GM18502 (cell line): ENCODE data around the gene ANP32D.
"Not testable (repeated sequence)": the region's sequence is repeated elsewhere in the genome, so short reads cannot be mapped to it uniquely, and the experiment has no call there.

Experiments
- ATAC-seq: cut with Tn5 transposase; IDR thresholded peaks from one replicate; pipeline ENCODE4 v1.9.1; 2021; ENCODE audit warnings: mild to moderate bottlenecking; ENCODE audit not compliant: unreplicated experiment, poor library complexity

The ANP32D gene

DNA sequence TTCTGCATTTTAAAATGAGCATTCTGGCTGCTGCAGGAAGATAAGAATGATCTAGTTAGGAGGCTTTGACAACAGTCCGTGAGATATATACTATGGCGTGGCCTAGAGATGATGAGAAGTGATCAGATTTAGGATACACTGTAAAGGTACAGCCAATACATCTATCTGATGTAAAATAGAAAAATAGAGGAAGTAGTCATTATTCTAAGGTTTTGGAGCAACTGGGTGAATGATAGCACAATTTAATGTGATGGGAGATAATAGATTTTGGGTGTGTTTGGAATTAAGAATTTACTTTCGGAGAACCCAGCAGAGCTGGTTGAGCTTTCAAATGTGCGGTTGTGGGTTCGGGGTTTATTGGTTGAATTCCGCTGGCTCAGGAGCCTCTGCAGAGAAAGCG, at the start of gene ANP32D:
Gene ANP32D, plus strand, starts transcription at position 301 of the 400 bp plus-strand sequence. CDS start 106 bp downstream, outside the sequence.
- ATAC-seq, result no peak

DNA sequence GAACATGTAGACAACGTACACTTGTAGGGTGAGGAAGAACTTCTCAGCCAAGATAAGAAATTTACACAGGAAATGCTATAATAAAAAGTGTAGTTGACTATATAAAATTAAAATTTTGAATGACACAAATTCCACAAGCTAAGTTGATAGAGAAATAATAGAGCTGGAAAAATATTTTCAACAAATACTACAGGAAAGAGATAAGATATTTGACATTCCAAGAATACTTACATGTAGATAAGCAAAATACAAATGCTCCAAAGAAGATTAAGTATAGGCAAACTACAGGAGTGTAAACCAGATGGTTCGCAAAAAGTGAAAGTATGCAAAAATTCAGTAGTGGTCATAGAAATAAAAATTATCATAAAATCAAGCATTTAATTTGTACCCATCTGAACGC, 49.2 kb upstream of the ANP32D start:
- ATAC-seq, result no peak

DNA sequence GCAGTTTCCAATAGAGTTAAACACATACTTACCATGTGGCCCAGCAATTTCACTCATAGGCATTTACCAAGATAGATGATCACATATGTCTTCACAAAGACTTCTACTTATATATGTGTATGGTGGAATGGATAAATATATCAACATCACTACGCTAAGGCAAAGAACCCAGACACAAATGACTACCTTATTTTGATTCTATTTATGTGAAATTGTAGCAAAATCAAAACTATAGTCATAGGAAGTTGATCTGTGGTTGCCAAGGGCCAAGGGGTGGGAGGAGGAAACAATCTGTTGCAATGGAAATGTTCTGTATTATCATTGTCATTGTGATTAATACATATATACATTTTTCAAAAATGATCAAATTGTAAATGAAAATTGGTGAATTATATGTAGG, 47.7 kb upstream of the ANP32D start:
- no peak for ATAC-seq

DNA sequence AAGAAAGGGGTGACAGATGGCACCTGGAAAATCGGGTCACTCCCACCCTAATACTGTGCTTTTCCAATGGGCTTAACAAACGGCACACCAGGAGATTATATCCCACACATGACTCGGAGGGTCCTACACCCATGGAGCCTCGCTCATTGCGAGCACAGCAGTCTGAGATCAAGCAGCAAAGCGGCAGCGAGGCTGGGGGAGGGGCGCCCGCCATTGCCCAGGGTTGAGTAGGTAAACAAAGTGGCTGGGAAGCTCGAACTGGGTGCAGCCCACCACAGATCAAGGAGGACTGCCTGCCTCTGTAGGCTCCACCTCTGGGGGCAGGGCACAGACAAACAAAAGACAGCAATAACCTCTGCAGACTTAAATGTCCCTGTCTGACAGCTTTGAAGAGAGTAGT, 38.3 kb upstream of the ANP32D start:
- ATAC-seq, result not testable (repeated sequence)

DNA sequence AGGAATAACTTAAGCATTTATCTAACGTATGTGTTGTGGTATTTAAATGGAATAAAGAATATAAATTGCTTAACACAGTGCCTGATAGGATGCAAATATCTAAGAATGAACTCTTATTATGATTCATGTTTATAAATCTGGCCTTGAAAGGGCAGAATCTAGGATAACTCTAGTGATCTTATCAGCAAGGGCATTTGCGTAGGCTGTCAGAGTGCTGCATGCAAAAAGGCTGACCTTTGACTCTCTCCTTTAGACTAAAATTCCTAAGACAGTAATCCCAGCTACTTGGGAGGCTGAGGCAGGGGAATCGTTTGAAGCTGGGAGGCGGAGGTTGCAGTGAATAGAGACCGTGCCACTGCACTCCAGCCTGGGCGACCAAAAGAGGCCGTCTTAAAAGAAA, 31.3 kb upstream of the ANP32D start:
- no peak for ATAC-seq

DNA sequence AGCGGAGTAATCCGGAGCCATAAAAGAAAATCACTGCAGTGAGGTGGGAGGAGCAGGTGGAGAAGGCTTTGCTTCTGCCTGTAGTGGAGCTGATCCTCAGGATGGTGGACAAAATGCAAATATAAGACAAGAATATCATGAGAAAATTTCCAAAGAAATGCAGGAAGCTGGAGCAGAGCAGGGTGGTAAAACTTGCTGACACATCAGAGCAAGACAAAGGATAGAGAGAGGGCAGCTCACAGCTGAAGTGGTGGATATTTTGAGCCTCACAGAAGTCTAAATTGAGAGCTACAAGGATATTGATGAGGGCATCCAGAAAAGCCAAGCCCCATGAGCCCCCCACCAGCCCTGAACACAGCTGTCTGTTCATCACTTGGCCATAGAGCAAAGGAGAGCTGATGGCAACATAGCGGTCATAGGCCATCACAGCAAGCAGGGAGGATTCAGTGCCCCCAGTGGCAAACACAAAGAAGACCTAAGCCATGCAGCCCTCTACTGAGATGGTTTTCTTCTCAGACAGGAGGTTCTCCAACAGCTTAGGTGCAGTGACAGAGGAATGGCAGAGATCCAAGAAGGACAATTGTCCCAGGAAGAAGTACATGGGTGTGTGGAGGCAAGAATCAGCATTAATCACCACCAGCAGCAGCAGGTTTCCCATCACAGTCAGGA, 30.0 kb upstream of the ANP32D start:
- no peak for ATAC-seq

DNA sequence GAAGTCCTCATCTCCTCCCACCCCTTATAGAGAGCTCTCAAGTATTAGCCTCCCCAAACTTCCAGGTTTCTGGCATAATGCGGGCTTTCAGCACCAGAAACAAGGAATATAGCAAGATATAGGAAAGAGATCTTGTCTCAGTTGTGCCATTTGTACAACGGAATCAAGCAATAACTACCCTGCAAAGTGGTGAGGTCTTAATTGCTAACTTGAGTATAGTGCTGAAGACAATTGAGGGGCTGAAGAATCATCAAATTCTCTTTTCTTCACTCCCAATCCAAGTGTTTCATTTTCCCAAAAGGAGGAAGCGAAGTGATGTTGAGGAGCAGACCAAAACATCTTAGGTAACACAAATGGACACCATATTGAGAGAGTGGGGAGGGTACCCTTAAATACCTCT, 26.8 kb upstream of the ANP32D start:
- ATAC-seq, result no peak

DNA sequence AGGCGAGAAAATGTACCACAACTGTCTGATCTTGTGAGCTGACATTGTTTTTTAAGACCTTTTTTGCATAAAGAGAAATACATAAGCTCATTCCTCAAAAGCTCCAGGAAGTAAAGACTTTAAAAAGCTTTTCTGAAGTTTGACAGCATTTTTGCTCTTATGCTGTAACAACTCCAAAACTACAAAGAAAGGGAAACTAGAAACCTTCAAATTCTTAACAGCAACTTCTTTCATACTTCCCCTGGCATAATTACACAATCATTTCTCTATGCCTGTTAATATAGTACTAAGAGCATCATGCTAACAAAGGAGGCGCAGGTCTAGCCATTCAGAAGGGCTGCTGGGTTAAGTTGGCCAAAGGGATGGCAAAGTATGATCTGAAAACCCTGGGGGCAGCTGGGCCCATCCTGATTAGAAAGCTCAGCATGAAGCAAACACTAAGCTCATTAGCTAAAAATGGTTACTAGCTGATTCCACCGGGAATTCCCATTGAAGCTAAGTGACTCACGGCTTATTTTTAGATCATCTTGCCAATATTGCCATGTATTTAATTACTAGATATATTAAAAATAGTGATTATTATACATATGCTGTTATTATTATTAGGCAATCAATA, 26.1 kb upstream of the ANP32D start:
- no peak for ATAC-seq

DNA sequence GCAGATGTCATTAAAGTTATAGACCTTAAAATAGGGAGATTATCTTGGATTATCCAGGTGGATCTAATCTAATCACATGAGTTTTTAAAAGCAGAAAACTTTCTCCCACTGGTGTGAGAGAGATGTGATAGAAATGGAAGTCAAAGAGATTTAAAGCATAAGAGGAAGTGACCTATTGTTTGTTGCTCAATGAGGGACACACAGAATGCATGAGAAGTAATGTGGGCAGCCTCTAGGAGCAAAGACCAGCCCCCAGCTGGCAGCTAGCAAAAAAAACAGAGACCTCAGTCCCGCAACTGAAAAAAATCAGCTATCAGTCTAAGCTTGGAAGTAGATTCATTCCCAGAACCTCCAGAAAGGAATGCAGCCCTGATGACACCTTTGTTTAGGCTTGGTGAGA, 24.6 kb upstream of the ANP32D start:
- ATAC-seq, result no peak

DNA sequence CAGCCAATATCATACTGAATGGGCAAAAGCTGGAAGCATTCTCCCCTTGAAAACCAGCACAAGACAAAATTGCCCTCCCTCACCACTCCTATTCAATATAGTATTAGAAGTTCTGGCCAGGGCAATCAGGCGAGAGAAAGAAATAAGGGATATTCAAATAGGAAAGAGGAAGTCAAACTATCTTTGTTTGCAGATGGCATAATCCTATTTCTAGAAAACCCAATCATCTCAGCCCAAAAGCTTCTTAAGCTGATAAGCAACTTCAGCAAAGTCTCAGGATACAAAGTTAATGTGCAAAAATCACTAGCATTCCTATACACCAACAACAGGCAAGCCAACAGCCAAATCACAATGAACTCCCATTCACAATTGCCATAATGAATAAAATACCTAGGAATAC, 21.0 kb upstream of the ANP32D start:
- ATAC-seq, result no peak

DNA sequence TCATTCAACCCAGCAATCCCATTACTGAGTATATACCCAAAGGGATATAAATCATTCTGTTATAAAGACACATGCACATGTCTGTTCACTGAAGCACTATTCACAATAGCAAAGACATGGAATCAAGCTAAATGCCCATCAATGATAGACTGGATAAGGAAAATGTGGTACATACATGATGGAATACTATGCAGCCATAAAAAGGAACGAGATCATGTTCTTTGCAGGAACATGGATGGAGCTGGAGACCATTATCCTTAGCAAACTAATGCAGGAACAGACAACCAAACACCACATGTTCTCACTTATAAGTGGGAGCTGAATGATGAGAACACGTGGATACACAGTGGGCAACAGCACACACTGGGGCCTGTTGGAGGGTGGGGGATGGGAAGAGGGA, 19.4 kb upstream of the ANP32D start:
- not testable (repeated sequence) for ATAC-seq

DNA sequence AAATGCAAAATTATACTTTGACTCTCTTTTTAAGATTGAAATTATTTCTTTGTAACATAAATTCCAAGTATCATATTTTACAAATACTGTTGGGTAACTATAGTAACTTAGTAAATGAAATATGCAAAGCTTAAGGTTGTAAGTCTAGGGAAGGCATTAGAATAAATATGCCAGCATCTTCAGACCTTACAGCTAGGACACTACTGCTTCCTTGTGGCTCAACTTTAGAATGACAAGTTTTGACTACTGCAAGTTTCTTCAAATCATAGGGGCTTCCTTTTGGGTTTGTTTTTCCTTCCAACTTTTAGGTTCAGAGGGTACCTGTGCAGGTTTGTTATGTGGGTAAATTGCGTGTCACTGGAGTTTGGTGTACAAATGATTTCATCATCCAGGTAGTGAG, 17.7 kb upstream of the ANP32D start:
- ATAC-seq, result no peak

DNA sequence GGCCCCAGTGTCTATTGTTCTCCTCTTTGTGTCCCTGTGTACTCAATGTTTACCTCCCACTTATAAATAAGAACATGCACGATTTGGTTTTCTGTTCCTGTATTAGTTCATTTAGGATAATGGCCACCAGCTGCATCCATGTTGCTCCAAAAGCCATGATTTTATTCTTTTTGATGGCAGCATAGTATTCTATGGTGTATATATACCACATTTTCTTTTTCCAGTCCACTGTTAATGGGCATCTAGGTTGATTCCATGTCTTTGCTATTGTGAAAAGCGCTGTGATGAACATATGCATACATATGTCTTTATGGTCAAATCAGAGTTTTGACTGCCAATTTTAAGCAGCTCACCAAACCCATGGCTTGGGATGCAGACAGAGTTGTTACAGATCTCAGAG, 17.2 kb upstream of the ANP32D start:
- no peak for ATAC-seq

DNA sequence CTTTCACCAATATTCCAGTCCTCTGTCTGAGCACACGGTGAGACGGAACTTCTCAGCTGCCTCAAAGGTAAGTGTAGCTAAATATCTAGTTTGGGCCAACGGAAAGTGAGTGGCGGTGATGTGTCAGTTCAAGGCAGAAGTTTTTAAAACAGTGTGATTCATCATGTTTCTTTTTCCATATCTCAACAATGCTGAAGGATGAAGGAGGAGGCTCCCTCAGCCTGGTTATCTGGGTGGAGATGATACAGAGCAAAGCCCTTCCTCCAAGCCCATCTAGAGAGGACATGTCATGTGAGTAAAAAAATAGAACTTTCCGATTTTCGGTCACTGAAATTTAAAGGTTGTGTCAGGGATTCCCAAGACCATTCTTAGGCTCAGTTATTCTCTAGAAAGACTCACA, 13.1 kb upstream of the ANP32D start:
- ATAC-seq, result no peak

DNA sequence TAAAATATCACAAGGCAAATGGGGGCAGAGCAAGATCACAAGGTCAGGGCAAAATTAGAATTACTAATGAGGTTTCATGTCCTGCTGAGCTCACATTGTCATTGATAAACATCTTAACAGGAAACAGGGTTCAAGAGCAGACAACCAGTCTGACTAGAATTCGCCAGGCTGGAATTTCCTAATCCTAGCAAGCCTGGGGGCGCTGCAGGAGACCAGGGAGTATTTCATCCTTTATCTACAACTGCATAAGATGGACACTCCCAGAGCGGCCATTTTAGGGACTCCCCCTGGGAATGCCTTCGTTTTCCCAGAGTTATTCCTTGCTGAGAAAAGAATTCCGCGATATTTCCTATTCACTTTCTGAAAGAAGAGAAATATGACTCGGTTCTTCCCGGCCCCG, 3.3 kb upstream of the ANP32D start:
- ATAC-seq, result not testable (repeated sequence)

DNA sequence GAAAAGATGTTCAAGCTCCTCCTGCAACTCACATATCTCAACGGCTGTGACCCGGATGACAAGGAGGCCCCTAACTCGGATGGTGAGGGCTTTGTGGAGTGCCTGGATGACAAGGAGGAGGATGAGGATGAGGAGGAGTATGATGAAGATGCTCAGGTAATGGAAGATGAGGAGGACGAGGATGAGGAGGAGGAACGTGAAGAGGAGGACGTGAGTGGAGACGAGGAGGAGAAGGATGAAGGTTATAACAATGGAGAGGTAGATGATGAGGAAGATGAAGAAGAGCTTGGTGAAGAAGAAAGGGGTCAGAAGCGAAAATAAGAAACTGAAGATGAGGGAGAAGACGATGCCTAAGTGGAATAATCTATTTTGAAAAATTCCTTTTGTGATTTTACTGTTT, 702 bp downstream of the ANP32D start:
- no peak for ATAC-seq

DNA sequence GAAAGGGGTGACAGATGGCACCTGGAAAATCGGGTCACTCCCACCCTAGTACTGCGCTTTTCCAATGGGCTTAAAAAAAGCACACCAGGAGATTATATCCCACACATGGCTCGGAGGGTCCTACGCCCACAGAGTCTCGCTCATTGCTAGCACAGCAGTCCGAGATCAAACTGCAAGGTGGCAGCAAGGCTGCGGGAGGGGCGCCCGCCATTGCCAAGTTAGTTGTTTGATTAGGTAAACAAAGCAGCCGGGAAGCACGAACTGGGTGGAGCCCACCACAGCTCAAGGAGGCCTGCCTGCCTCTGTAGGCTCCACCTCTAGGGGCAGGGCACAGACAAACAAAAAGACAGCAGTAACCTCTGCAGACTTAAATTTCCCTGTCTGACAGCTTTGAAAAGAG, 2.1 kb downstream of the ANP32D start:
- ATAC-seq, result not testable (repeated sequence)

DNA sequence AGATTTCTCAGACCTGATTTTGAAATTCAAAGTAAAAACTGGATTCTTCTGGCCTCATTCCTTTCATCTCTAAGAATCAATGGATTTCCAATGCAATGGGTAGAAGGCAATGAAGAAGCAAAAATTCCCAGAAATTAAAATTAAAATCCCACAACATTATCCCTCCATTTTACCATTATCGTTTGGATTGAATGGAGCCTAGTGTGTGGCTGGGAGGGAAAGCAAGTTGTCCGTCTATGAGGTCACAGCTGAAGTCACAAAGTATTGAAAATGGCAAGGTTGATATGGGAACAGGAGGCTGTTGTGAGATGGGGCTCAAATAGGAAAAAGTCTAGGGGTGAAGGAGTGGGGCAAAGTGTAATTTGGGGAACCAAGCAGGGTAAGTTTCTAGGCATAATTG, 9.8 kb downstream of the ANP32D start, which contains the start of gene C12orf54:
Gene C12orf54, plus strand, starts transcription at position 301 of the 400 bp plus-strand sequence. CDS start 799 bp downstream, outside the sequence.
- ATAC-seq, result no peak

DNA sequence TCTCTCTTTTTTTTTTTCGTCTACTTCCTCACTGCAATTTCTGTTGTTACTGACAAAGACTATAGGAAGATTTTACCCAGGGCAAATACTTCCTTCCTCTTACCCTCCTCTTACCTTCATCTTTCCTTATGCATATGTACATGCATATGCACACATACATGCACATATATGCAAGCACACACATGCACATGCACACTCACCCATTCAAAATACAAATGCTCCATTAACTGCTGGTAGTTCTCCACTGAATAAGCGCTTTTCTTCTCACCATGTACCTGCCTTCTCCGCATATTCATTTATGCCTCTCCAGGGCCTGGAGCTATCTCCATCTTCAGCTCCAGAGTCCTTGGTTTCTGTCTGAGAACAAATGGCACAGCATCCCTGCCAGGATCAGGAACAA, 10.6 kb downstream of the ANP32D start:
- ATAC-seq, result no peak

DNA sequence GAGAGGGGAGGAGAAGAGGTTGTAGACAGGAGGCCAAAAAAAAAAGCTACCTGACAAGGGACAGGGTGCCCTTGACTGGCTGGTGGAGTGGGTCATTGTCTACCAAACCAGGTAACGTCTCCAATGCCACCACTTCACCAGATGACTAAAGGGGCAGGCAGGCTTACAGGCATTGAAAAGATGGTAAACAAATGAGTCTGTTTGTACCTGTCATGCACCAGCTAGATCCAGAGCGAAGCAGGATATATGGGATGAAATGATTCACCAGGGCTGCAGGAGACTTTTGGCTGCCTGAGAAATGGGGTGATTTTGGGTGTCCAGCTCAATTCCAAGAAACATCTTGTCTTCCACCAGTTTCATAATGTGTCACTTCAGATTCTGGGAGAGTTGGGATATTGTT, 13.9 kb downstream of the ANP32D start:
- ATAC-seq, result no peak

DNA sequence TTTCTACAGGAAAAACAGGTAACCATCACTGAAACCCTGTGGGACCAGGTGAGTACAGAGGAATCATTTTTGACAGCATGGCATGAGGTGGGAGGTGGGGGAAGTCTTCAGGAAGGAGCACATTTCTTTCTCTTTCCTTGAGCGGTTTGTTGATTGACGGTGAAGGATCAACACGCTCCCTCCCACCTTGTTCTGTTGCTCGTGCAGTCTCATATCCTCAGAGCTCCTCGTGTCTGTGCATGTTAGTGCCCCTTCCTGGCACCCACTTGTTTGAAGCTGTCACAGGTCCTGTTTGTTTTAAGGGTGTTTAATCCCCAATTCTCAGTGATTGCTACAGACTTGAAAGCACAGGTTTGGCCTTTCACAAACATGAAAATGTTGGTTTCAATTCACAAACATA, 14.3 kb downstream of the ANP32D start:
- no peak for ATAC-seq

DNA sequence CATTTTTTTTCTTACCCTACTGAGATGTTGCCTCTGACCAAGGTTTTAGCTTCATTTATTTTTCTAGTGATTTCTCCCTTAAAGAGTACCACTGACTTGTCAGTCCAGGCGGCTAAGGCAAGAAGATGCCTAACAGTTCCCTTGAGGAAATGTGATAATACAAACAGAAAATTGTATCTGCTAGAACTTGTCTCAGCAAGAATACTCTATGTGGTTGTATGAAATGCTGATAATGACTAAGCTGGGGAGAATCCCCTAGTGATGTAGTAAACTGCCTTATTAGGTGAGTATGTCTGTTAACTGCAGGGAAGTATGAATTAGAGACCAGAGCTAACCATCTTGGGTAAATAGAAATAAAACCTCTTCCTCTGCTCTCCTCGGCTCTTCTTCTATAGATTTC, 16.7 kb downstream of the ANP32D start:
- ATAC-seq, result peak; percentile 91
